COLO668 (cell line): ENCODE measurements around the gene PKMYT1.

Source experiments
- DNase-seq: peaks from one replicate; lab custom pipeline; 2025; ENCODE audit not compliant: unreplicated experiment; lab: John Stamatoyannopoulos, UW

PKMYT1 gene

DNA sequence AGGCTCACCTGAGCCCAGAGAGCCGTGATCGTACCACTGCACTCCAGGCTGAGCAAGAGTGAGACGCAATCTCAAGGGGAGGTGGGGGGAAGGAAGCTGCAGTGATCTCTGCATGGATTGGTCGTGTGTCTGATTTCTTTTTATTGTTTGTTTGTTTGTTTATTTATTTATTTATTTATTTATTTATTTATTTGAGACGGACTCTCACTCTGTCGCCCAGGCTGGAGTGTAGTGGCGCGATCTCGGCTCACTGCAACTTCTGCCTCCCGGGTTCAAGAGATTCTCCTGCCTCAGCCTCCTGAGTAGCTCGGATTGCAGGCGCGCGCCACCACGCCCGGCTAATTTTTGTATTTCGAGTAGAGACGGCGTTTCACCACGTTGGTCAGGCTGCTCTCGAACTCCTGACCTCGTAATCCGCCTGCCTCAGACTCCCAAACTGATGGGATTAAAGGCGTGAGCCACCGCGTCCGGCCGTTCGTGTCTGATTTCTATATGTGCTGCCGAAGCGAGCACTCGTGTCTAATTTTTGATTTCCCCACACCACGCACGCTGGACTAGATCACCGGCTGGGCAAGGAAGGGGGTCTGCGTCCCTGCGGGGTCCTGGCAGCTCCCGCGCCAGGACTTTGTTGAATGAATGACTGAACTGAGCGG is 39.5 kb upstream of the PKMYT1 start:
- DNase-seq: no peak

DNA sequence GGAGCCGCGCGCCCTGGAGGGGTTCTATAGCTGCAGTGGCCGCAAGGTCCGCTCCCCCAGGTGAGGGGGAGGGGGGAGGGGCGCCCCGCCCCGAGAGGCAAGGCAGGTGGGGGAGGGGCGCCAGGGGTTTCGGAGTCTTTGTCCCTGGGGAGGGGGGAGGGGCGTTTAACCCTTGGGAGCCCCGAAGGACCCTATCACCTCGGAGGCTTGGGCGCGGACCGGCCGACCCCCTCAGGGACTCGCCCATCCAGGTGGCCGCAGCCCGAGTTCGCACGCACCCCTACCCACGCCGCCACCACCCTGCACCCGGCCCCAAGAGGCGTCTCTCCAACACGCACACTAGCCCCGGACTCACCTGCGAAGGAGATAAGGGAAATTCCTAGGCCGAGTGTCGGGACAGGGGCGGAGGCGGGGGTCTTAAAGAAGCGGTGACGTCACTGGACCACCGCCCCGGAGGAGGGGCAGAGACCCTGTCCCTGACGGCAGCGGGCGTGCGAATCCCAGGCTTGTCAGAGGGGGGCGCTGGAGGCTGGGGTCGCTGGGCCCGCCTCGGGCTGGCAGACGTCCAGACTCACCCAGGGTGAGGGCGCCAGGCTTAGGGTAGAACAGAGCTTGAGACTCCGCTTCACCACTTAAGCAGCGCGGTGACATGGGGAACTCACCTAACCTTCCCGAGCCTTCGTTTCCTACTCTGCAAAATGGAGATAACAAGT is 37.7 kb upstream of the PKMYT1 start, which contains the start of gene CLDN6:
Gene CLDN6 (minus strand): TSS at position 390 of the 713 bp plus-strand sequence. CDS start 2,162 bp downstream, outside the sequence.
- DNase-seq: peak; percentile 38

DNA sequence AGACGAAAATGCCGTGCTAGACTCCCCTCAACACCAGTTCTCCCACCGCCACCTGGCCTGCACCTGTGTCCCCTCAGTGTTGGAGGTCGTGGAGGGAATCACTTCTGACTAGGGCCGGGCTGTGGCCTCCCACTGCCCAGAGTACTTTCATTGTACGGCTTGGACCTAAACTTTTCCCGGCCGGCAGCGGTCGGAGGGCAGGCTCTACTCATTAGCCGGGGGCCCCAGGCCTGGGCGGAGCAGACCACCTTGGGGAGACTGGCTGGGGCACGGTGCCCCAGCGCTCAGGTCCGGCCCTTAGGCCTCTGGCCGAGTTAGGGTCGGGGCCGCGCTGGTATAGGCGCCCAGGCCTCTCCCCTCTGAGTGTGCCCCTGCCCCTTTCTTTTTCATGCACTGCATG is 37.1 kb upstream of the PKMYT1 start:
- no peak for DNase-seq

DNA sequence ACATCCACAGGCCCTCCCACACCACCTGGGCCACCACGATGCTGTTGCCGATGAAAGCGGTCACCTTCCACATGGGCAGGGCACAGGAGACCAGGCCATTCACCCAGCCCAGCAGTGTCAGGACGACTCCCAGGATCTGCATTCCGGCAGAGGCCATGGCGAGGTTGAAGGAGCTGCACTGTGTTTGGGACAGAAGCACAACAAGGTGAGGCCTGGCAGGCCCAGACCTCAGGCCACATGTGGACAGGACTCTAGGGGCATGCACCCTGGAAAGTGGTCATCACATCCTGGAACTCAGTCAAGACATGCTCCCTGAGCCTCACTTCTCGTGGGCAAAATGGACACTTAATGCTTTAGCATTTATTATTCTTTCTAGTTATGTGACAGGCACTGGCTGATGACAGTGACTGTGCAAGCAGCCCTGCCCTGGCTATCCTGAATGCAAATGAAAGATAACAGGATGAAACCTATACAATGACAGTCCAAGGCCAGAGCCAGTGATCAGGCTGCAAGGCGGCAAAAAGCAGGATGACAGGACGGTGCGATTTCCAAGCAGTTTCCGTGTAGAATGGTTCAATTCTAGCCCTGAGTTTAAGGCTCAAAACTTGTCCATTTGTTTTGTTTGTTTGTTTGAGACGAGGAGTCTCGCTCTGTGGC is 35.7 kb upstream of the PKMYT1 start:
- no peak for DNase-seq

DNA sequence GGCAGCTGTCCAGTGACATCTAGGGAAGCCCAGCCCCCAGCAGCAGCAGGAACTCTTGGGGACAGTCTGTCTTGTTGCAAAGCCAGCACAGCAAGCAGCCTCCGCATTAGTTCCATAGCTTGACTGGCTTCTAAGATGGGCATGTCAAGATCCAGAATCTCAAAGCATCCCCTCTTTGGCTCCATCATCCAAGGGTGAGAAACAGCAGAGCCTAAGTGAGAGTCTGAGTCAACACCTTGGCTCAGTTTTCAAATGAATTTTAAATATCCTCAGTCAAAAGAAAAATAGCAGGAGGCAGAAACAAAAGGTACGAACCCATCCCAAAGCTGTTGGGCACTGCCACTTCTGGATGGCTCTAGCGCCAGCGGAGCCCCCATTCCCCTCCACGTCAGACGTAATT is 34.7 kb upstream of the PKMYT1 start:
- no peak for DNase-seq

DNA sequence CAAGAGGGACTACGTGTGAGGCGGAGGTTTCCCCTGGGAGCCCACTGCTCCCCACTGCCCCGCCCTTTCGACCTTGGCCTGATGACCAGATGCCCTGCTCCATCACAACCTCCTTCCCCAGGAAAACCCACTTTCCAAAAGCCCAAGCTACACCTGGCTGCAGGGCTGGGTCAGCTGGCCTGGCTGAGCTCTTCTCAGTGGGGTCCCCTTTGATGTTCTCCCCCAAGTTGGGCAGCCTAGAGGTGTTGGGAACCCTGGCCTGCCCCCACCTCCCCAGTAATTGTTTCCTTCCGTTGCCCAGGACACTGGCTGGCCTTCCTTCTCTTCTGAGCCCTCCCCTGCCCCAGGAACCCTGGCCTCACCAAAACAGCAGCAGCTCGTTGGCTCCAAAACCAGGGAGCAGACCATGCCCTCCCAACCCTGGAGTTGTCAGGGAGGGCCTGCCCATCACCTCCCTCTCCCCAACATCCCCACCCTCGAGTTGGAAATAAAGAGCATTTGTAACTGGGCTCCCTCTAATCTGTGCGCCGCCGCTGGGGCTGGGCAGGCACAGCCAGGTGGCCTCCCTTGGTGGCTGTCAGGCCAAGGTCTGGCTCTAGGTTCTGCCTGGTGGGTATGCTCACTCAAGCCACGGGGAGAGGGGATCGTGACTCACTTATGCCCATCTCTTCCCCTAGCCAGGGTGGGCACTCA is 33.9 kb upstream of the PKMYT1 start:
- no peak for DNase-seq

DNA sequence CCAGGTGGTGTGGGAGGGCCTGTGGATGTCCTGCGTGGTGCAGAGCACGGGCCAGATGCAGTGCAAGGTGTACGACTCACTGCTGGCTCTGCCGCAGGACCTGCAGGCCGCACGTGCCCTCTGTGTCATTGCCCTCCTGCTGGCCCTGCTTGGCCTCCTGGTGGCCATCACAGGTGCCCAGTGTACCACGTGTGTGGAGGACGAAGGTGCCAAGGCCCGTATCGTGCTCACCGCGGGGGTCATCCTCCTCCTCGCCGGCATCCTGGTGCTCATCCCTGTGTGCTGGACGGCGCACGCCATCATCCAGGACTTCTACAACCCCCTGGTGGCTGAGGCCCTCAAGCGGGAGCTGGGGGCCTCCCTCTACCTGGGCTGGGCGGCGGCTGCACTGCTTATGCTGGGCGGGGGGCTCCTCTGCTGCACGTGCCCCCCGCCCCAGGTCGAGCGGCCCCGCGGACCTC is 33.3 kb upstream of the PKMYT1 start:
- DNase-seq: peak; percentile 28

DNA sequence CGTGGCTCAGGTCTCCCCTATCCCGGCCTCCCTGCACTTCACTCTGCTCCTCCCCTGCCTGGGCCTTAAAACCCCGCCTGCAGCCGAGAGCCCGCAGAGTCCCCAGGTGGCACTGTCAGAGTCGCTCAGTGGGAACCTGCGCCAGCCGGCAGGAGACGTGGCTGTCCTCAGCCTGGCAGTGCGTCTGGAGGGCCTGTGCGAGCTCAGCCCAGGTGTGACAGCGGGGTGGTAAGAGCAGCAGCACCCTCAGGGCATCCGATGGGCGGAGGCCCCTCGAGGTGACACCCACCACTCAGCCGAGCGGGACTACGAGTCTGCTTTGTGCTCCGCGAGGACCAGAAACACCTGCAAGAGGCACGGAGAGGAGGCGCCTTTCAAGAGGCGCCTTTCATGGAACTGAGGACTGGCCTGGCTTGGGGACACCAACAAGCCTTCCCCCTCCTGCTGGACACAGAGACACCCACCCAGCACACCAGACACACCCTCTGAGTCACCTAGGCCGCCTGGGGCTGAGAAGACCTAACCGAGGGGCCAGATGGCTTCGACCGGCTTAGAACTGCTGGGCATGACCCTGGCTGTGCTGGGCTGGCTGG is 32.7 kb upstream of the PKMYT1 start, which contains the start of gene CLDN9:
Gene CLDN9 (plus strand): TSS at position 96 of the 593 bp plus-strand sequence. CDS start 440 bp downstream, at position 536.
- DNase-seq: peak; percentile 90

DNA sequence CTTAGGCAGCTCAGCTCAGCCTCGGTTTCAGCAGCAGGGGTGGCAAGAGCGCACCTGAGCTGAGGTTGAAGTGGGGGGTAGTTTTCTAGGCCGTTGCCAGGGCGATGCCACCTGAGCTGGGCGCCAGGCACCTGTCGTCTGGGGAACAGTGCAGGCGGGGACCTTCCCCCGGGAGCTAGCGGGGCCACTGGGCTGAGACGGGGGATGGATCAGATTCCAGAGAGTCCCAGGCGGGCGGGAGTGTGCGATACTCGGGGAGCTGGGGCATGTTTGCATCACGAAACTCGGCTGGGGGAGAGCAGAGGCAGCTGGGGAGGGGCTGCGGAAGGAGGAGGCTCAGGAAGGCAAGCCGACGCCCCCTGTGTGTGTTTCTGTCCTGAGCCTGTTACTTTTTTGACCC is 32.0 kb upstream of the PKMYT1 start:
- peak; percentile 92 for DNase-seq

DNA sequence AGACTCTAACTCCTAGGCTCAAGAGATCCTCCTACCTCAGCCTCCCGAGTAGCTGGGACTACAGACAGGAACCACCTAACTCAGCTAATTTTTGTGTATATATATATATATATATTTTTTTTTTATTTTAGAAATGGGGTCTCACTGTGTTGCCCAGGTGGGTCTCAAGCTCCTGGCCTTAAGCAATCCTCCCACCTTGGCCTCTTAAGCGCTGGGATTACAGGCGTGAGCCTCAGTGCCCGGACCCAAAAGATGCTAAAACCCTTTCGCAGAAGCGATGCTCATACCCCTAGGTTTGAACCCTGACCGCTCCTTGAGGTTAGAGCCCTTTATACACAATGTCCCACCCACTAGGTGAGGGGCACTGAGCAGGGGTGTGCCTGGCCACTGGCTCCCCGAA is 30.3 kb upstream of the PKMYT1 start:
- no peak for DNase-seq

DNA sequence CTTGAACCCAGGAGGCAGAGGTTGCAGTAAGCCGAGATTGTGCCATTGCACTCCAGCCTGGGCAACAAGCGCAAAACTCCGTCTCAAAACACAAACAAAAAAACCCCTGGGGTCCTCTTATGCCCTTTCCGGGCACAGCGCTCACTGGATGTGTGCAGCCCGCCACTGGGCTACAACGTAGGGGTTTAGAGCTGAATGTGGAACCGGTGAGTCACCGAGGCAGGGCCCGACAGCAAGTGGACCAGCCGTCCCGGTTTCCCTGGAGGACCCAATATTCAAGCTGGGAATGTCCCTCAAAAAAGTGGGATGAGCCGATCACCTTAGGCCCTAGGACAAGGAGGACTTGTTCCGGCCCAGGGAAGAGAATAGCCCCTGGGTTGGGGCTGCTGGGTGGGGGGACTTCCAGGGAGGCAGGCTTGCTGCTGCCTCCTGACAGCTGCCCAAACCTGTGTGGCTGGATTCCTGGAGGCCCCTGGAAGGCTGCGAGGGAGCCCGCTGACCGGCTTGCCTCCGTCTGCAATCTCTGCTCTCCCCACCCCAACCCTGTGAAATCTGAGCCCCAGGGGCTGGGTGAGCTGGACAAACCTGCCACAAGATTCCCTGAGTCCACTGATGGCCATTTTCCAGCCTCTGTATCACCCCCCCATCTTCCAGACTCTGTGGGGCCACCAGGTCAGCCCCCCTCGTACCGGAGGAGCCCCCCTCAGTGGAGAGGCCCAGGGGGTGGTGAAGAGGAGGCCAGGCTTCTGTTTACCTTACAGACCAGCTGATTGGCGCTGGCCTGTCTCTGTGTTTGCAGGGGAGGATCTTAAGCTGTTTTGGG is 29.5 kb upstream of the PKMYT1 start:
- peak; percentile 70 for DNase-seq

DNA sequence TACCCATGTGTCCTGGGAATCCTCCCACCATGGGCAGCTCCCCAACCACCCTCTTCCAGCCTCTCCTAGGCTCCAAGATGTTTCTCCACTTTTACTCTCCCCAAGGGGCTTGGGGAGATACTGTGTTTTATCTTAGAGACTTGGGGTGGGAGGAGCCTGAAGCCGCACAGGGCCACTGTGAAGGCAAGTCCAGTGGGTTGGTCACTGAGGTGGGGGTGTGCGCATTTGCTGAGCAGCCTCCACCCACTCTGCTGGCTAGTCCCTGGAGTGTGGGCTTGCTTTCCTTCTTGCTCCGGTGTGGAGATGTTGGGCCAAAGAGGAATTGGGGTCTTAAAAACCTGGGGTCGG is 28.4 kb upstream of the PKMYT1 start:
- no peak for DNase-seq

DNA sequence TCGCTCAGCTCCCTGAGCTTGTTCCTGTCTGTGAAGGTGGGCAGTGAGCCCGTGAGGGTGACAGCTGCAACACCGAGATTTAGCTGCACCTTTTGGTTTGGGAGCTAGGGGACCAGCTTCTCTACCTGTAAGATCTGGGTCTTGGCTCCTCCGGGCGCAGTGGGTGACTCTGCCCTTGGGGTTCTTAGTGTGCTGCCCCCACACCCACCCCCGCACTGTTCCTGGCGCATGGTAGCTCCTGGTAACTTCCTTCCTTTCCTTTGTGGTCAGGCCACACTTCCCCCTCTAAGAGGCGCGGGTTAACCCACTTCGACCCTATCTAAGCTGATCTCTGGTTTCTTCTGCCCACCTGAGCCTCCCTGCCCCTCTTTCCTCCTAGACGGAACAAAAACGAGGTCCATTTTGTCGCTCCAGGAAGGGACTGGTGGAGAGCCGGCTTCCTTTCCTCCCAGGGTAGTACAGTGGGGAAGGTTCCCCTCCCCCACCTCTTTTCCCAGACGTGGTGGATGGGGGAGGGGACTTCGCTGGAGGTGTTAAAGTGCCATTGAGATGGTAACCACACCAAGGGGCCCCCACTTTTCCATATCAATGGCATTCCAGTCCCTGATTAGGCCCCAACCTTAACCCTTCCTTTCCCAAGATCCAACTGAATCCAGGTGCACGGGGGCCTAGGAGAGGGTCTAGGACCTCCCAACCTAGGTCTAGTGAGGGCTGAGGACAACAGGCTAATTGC is 27.9 kb upstream of the PKMYT1 start:
- no peak for DNase-seq

DNA sequence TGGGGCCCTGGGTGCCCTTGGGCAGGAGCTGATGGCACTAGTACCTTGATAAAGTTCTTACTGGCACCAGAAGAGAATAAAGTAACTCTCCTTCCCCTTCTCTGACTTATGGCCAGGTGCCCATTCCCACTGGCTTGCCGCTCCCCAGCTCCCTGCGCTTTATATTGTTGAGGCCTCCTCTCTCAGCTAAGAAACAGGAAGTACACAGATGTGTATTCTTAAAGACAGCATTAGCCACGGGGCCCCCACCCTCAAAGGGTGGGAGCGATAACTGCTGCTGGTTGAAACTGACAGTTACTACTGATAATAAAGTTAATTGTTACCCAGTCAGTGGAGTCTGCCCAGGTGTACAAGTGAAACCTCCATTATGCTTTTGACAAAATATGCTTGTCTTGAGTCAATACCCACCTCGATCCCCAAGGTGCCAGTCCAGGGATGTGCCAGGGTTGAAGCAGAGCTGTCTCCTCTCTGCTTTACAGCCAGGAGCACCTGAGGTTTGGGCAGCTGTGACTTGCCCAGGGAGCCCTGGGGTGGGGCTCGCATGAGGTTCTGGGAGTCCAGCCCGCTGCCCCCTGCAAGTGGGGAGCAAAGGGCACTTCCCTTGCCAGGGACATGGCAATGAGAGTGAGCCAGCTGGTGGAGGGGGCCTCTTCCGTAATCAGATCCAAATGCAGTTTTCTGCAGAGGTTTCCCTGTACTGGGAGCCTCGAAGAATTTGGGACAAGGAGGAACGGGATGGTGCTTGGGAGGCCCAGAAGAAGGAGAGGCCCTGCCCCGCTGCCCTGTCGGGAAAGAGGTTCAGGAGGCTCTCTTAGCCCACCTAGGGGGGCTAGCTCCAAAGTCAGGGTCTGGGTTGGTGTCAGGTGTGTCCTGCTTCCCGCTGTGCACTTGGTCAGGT is 27.1 kb upstream of the PKMYT1 start:
- DNase-seq: no peak

DNA sequence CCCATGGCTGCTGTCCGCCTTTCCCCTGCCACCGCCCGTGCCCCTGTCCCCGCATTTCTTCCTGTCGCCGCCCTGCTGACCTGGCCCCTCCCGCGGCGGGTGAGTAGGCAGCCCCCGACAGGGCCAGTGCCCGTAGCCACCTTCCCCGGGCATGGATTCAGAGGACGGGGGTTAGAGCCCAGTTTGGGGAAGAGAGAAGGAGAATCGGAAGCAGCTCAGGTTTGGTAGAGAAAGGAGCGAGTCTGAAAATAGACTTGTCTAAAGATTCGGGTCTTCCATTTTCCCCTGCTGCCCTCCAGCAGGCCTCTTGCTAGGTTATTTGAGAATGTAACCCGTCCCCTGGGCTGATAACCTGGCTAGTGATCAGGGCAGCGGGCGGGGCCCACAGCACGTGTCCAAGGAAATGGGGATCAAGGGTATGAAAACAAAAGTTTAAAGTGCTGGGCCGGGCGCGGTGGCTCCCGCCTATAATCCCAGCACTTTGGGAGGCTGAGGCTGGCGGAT is 24.6 kb upstream of the PKMYT1 start:
- DNase-seq: peak; percentile 42

DNA sequence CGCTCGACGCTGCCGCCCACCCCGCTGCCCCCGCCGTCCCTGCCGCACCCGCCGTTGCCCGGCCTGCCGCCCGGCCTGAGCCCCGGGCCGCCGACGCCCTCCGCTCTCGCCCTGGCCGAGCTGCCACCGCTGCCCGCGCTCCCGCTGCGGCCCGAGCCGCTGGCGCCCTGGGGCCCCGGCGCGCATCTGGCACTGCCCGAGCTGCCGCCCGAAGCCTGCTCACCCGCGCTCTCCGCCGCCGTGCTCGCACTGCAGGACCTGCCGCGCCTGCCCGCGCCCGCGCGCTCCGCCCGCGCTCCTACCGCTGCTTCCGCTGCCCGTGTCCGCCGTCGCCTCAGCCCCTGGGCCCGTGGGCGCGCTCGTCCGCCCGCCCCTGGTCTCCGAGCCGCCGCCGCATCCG is 24.1 kb upstream of the PKMYT1 start:
- peak; percentile 65 for DNase-seq

DNA sequence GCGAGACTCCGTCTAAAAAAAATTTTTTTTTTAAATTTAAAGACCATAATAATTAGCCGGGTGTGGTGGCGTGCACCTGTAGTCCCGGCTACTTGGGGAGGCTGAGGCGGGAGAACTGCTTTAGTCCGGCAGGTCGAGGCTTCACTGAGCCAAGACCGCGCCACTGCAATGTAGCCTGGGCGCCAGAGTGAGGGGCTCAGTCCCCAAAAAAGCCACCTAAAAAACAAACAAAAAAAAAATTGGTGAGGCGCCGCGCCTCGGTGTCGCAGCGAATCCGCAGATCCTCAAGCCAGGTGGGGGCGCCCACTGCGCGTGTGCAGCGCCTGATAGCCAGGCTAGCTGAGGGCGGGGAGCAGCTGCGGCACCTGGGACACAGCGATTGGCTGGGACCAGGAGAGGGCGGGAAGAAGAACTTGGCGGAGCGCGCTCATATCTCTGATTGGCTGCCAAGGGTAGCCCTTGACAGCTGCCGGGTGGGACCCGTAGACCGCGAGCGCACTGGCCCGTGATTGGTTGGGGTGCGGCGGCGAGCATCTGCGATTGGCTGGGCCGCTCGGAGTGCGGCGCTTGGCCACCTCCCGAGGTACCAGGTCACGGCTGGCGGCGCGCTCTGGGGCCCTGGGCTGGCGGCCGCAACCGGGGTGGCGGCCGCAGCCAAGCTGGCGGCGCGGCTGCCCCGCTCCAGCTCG is 23.5 kb upstream of the PKMYT1 start:
- DNase-seq: peak; percentile 98

DNA sequence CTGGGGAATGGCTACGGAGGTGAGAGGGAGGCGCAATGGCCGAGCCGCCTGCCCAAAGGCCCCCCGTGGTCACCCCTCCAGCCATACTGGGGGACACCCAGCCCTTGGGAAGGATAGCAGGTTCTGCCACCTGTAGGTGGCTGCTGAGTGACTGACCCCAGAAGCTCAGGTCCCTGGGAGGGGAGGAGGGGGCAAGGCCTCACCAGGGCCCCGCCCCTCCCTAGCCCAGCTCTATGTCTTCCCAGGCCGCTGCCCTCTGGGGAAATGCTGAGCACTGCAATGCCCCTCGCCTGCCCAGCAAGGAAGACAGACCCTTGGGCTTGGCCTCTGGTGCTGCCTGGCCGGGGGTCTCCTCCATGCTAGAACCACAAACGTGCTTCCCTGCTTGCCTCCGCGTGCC is 21.1 kb upstream of the PKMYT1 start:
- DNase-seq: no peak
